Stomach (tissue), 9 donors: ENCODE measurements around the gene SLC25A13. TPM values are rescaled to one million over a fixed set of nuclear protein-coding genes. Genes with fewer than 3 reads are reported as not detected.

Experiments used
- DNase-seq, 2 donors: peaks; one replicate each; pipeline versions ENCODE4 v3.0.0 to v3.0.0-alpha.2; 2013 to 2019
- H3K27ac ChIP-seq, 5 donors: fragments of 200-600 bp in 4 of 5; sonication (generic) in 4 of 5; one replicate each; pipeline ENCODE4 v1.5.1; 2013 to 2019; ENCODE audit warnings: mild to moderate bottlenecking in 1 of 5, moderate library complexity in 1 of 5
- H3K27me3 ChIP-seq, 3 donors: fragments of 200-600 bp; sonication (generic); one replicate each; pipeline ENCODE4 v1.5.1; 2017 to 2019; ENCODE audit warnings: mixed run types in 1 of 3
- H3K36me3 ChIP-seq, 4 donors: fragments of 200-600 bp; sonication (generic); 1 replicate in 3 of 4; 2 replicates in 1 of 4; pipeline ENCODE4 v1.5.1; 2016 to 2019
- H3K4me1 ChIP-seq, 4 donors: fragments of 200-600 bp; sonication (generic); one replicate each; pipeline ENCODE4 v1.5.1; 2016 to 2019
- H3K4me3 ChIP-seq, 4 donors: fragments of 200-600 bp; sonication (generic) in 3 of 4; one replicate each; pipeline ENCODE4 v1.5.1; 2016 to 2019; ENCODE audit warnings: mild to moderate bottlenecking in 1 of 4
- H3K9me3 ChIP-seq, 4 donors: fragments of 200-600 bp; sonication (generic); one replicate each; pipeline ENCODE4 v1.5.1; 2016 to 2019
- EP300 ChIP-seq: sonication (generic); formaldehyde crosslinking; IDR thresholded peaks from one replicate; pipeline ENCODE4 v1.6.1; 2017; ENCODE audit warnings: antibody characterized with exemption
- POLR2A ChIP-seq, 4 donors: fragments of 450-650 bp; IDR thresholded peaks; one replicate each; pipeline ENCODE4 v1.6.1; 2016; ENCODE audit warnings: antibody characterized with exemption in 4 of 4, control low read depth in 2 of 4, mild to moderate bottlenecking in 1 of 4, moderate library complexity in 1 of 4
- POLR2AphosphoS5 ChIP-seq, 3 donors: sonication (generic); formaldehyde crosslinking; IDR thresholded peaks; one replicate each; pipeline ENCODE4 v1.6.1; 2016; ENCODE audit warnings: antibody characterized with exemption in 3 of 3
- WGBS, 5 donors: extraction: QIAGEN DNeasy Blood & Tissue Kit in 3 of 5; methylation state at CpG; one replicate each; pipeline versions ENCODE4 v1.1.5 to v1.1.7; 2013 to 2018; 5-methylcytosine and 5-hydroxymethylcytosine counted together
- intact Hi-C: fragments of 100-400 bp; cut with DNase I; formaldehyde crosslinking; loops from one replicate; pipeline ENCODE4 v1.15.1; 2023; ENCODE audit warnings: low total_unique reads
- polyA plus RNA-seq, 3 donors: library from polyadenylated mRNA; stranded (reverse); fragments of 200-250 nt; gene quantifications; one replicate each; pipeline ENCODE4 v1.2.3, GENCODE V29; 2013
- total RNA-seq, 5 donors: library from RNA; depleted of rRNA; stranded (reverse); fragments of >200 nt; gene quantifications; one replicate each; pipeline versions ENCODE4 v1.1.0 to v1.2.3, GENCODE V29; 2014 to 2016
- TF ChIP-seq, protein P1 (sequence below), 7 experiments: fragments of 450-650 bp in 4 of 7; fragments of 200-600 bp in 3 of 7; sonication (generic) in 3 of 7; IDR thresholded peaks; one replicate each; pipeline ENCODE4 v1.5.1; 2016 to 2019; ENCODE audit warnings: antibody characterized with exemption in 7 of 7, control low read depth in 2 of 7, mild to moderate bottlenecking in 1 of 7
- donor health status: healthy with polysubstance abuse.
- donor health status: Bipolar disorder and iron deficiency.
- donor health status: healthy.

SLC25A13 gene
- total and polyA plus RNA-seq, 8 donors: 4.1 to 72.0 (median 12.0) TPM

DNA sequence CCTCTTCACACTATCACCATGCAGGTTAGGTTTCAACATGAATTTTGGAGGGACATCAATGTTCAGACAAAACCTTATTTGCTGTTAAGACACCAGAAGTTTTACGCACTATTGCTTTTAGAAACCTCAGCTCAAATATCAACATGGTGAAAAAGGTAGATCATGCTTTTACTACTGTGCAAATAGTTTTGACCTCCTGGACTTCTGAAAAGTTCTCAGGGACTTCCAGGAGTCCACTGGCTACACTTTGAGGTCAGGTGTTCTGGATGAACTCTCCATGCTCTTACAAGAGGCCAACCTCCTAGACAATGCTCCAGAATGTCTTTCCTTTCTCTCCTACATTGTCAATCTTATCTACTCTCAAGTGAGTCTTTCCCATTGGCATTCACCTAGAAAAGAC lies 55.9 kb downstream of the SLC25A13 start:
- intact Hi-C loops: no loop called here
- TF ChIP-seq EP300 (no peak), POLR2A (IDR thresholded peaks at IDR 0.05) (no peak), POLR2AphosphoS5 (IDR thresholded peaks at IDR 0.05) (no peak)
- TF ChIP-seq, protein P1, sequence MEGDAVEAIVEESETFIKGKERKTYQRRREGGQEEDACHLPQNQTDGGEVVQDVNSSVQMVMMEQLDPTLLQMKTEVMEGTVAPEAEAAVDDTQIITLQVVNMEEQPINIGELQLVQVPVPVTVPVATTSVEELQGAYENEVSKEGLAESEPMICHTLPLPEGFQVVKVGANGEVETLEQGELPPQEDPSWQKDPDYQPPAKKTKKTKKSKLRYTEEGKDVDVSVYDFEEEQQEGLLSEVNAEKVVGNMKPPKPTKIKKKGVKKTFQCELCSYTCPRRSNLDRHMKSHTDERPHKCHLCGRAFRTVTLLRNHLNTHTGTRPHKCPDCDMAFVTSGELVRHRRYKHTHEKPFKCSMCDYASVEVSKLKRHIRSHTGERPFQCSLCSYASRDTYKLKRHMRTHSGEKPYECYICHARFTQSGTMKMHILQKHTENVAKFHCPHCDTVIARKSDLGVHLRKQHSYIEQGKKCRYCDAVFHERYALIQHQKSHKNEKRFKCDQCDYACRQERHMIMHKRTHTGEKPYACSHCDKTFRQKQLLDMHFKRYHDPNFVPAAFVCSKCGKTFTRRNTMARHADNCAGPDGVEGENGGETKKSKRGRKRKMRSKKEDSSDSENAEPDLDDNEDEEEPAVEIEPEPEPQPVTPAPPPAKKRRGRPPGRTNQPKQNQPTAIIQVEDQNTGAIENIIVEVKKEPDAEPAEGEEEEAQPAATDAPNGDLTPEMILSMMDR (IDR thresholded peaks at IDR 0.05): no peak
- Histone ChIP-seq H3K36me3 (peaks cover 0 to 13% (median 11%) of the 10 kb centered on the region in 4 donors), H3K27ac (no peak overlapping the region), H3K27me3 (no peaks in the 10 kb centered on the region), H3K4me1 (peaks cover 0 to 8% (median 1%) of the 10 kb centered on the region in 4 donors), H3K4me3 (no peak overlapping the region), H3K9me3 (no peaks in the 10 kb centered on the region)
- WGBS, 5 donors: 96 to 100% (median 99%) methylated on average over 1 of the region's 1 CpG
- DNase-seq: no peak

DNA sequence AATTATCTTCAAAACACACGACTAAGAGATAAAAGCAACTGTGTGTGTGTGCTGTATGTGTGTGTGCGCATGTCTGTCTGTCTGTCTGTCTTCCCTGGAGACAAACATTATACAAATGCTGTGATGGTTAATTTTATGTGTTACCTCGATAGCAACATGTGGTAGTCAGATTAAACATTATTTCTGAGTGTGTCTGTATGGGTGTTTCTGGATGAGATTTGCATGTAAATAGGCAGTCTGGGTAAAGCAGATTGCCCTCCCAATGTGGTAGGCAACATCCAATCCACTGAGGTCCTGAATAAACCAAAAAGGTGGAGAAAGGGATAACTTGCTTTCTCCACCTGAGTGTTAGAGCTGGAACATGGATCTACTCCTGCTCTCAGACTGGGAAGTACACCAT lies 67.9 kb downstream of the SLC25A13 start:
- Histone ChIP-seq H3K4me3 (no peak overlapping the region), H3K36me3 (no peaks in the 10 kb centered on the region), H3K27ac (no peak overlapping the region), H3K4me1 (no peaks in the 10 kb centered on the region), H3K9me3 (peaks cover 0 to 13% (median 3%) of the 10 kb centered on the region in 4 donors), H3K27me3 (no peaks in the 10 kb centered on the region)
- intact Hi-C loops: no loop called here
- WGBS, 5 donors: 77 to 83% (median 78%) methylated on average over 3 of the region's 3 CpGs
- no peak for DNase-seq
- no peak for TF ChIP-seq POLR2AphosphoS5 (IDR thresholded peaks at IDR 0.05)
- TF ChIP-seq, protein P1 (IDR thresholded peaks at IDR 0.05): no peak
- no peak for TF ChIP-seq POLR2A (IDR thresholded peaks at IDR 0.05)
- TF ChIP-seq EP300: no peak

DNA sequence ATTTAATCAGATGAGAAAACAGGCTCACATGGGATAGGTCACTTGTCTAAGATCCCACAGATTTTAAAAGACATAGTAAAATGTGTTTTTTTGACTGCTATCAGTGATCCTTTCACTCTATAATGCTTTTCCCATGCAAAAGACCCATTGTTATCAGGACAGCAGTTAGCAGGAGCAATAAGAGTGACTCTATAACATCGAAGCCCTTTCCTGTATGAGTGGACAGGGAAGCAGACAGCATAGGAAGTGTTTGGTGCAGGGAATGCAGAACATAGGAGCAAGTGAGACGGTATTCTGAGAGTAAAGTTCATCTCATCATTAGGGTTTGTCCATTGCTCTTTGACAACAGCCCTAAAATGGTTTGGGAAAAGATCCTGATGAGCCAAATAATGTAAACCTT lies 68.5 kb downstream of the SLC25A13 start:
- H3K4me3 ChIP-seq: no peak overlapping the region
- no peaks in the 10 kb centered on the region for H3K27me3 ChIP-seq
- 78 to 85% (median 82%) methylated on average over 2 of the region's 2 CpGs for WGBS, 5 donors
- no peak overlapping the region for H3K27ac ChIP-seq
- no peaks in the 10 kb centered on the region for H3K36me3 ChIP-seq
- no peak for TF ChIP-seq POLR2AphosphoS5 (IDR thresholded peaks at IDR 0.05)
- TF ChIP-seq EP300: no peak
- TF ChIP-seq, protein P1 (IDR thresholded peaks at IDR 0.05): no peak
- TF ChIP-seq POLR2A (IDR thresholded peaks at IDR 0.05): no peak
- intact Hi-C loops: no loop called here
- peaks cover 0 to 13% (median 3%) of the 10 kb centered on the region in 4 donors for H3K9me3 ChIP-seq
- H3K4me1 ChIP-seq: no peaks in the 10 kb centered on the region
- no peak for DNase-seq

DNA sequence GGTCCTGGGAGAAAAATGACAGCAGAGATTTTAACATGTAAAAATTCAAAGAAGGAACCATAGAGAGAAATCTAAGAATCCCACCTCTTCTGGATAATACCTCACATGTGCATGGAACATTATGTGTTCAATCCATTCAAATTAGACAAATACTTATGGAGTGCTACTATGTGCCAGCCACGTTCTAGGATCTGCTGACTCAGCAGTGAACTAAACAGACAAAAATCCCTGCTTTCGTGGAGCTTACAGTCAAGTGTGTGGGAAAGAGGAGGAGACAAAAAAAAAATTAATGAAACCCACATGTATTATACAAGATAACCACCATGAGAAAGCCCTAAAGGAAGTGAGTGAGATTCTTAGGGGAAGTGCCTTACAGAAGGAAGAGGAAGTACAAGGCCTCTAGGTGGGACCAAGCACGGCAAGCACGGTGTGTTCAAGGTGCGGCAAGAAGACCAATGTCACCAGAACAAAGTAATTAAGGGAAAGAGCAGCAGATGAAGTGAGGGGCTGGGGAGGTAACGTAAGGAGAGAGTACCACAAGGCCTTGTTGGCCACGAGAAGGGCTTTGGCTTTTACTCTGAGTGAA lies 71.0 kb downstream of the SLC25A13 start:
- no peaks in the 10 kb centered on the region for H3K4me1 ChIP-seq
- no peaks in the 10 kb centered on the region for H3K36me3 ChIP-seq
- 70 to 92% (median 77%) methylated on average over 7 of the region's 7 CpGs for WGBS, 5 donors
- no peaks in the 10 kb centered on the region for H3K9me3 ChIP-seq
- DNase-seq: no peak
- H3K27ac ChIP-seq: no peak overlapping the region
- H3K27me3 ChIP-seq: no peaks in the 10 kb centered on the region
- TF ChIP-seq EP300: no peak
- intact Hi-C loops: no loop called here
- no peak overlapping the region for H3K4me3 ChIP-seq

DNA sequence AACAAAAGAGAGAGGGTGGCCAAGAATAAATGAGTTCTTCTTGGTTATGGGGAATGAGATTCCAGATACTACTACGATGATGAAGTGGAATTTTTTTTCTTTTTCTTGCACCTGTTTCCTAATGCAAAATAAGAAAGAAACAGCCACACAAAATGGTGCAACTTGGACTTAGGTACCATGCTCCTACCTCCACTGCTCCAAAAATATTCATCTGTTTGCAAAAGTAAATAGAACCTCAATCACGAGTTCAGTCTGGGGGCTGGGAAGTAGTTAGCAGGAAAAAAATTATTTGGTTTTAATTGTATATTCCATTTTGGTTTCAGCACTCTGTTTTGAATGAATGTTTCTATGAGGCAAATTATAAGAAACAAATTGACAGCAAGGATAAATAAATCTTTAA lies 73.5 kb downstream of the SLC25A13 start:
- intact Hi-C loops: no loop called here
- TF ChIP-seq POLR2AphosphoS5 (IDR thresholded peaks at IDR 0.05) (no peak), EP300 (no peak), POLR2A (IDR thresholded peaks at IDR 0.05) (no peak)
- TF ChIP-seq, protein P1 (IDR thresholded peaks at IDR 0.05): no peak
- no peaks in the 10 kb centered on the region for H3K36me3 ChIP-seq

More for the DNA sequence above, 73.5 kb downstream of the SLC25A13 start:
- WGBS, 5 donors: 63 to 70% (median 65%) methylated on average over 2 of the region's 2 CpGs
- H3K27me3 ChIP-seq: no peaks in the 10 kb centered on the region
- H3K4me3 ChIP-seq: no peak overlapping the region
- H3K9me3 ChIP-seq: no peaks in the 10 kb centered on the region
- no peak for DNase-seq
- no peaks in the 10 kb centered on the region for H3K4me1 ChIP-seq
- H3K27ac ChIP-seq: no peak overlapping the region
